ENCODE data around the gene PON2. TPM values are rescaled to one million over a fixed set of nuclear protein-coding genes. Genes with fewer than 3 reads are reported as not detected.

The PON2 gene
- total and polyA plus RNA-seq, 10 of the 15 experiments (the other 5 are each of a cell fraction or from before 2014, with no cell fraction given) = 22.9 to 127 (median 46.1) TPM

DNA sequence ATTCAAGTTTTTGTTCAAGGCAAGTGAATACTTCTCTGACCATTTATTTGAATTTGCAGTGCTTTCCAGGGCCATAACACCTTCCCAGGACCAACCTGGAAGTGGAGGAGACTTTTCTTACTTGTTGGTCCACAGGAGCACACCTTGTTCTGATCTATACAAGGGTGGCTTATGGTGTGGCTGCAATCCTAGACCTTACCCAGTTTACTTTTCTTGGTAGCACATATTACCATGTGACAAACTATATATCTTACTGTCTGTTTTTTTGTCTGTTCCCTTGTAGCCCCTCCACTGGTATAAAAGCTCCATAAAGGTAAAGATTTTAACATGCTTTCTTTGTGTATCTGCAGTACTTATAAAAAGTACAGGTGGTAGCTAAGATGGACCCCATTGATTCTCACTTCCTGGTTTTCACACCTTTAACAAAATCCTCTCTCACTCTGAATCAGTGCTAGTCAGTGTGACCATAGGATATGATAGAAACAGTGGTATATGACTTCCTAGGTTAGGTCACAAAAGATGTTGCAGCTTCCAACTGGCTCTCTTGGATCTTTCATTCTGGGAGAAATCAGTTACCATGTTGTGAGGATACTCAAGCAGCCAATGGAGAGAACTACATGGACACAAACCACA lies 45.3 kb upstream of the PON2 start (continued):
- no peak for TF ChIP-seq ZNF274 (IDR thresholded peaks at IDR 0.05; ENCODE audit: insufficient read depth, insufficient read length)
- TF ChIP-seq SP1 (IDR thresholded peaks at IDR 0.05; ENCODE audit: low read depth, low read length) = no peak
- TF ChIP-seq SMAD1 (IDR thresholded peaks at IDR 0.05; ENCODE audit: low read depth, partially characterized antibody) = no peak
- peak; percentile 54 for TF ChIP-seq JUNB (IDR thresholded peaks at IDR 0.05)
- TF ChIP-seq, protein P1, sequence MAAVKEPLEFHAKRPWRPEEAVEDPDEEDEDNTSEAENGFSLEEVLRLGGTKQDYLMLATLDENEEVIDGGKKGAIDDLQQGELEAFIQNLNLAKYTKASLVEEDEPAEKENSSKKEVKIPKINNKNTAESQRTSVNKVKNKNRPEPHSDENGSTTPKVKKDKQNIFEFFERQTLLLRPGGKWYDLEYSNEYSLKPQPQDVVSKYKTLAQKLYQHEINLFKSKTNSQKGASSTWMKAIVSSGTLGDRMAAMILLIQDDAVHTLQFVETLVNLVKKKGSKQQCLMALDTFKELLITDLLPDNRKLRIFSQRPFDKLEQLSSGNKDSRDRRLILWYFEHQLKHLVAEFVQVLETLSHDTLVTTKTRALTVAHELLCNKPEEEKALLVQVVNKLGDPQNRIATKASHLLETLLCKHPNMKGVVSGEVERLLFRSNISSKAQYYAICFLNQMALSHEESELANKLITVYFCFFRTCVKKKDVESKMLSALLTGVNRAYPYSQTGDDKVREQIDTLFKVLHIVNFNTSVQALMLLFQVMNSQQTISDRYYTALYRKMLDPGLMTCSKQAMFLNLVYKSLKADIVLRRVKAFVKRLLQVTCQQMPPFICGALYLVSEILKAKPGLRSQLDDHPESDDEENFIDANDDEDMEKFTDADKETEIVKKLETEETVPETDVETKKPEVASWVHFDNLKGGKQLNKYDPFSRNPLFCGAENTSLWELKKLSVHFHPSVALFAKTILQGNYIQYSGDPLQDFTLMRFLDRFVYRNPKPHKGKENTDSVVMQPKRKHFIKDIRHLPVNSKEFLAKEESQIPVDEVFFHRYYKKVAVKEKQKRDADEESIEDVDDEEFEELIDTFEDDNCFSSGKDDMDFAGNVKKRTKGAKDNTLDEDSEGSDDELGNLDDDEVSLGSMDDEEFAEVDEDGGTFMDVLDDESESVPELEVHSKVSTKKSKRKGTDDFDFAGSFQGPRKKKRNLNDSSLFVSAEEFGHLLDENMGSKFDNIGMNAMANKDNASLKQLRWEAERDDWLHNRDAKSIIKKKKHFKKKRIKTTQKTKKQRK (IDR thresholded peaks at IDR 0.05; ENCODE audit: low read depth, low read length) = no peak
- TF ChIP-seq MYB (IDR thresholded peaks at IDR 0.05; ENCODE audit: borderline replicate concordance, low read depth, low read length) = no peak
- no peak for TF ChIP-seq SIN3A (IDR thresholded peaks at IDR 0.05; ENCODE audit: low read depth, low read length)
- TF ChIP-seq ZSCAN29 (IDR thresholded peaks at IDR 0.05) = no peak
- no peak for TF ChIP-seq PAX5 (IDR thresholded peaks at IDR 0.05; ENCODE audit: borderline replicate concordance, low read depth, low read length)
- TF ChIP-seq KLF5 (IDR thresholded peaks at IDR 0.05; ENCODE audit: partially characterized antibody) = no peak
- TF ChIP-seq KAT2A (conservative IDR thresholded peaks at IDR 0.05; ENCODE audit: control insufficient read depth, low read depth, low read length) = no peak
- TF ChIP-seq MTA2 (IDR thresholded peaks at IDR 0.05; ENCODE audit: low read depth) = no peak
- TF ChIP-seq CREB1 (IDR thresholded peaks at IDR 0.05; ENCODE audit: low read depth) = no peak
- no peak for TF ChIP-seq LARP7 (IDR thresholded peaks at IDR 0.05)
- peak in 1 of 2 experiments; percentile 30; a peak in 1 of 4 replicates for TF ChIP-seq ETV6 (conservative IDR thresholded peaks at IDR 0.05 in 1 of 2, IDR thresholded peaks at IDR 0.05 in 1 of 2; ENCODE audit: borderline replicate concordance in 1 of 2, low read depth in 1 of 2)
- no peak for TF ChIP-seq CBX5 (IDR thresholded peaks at IDR 0.05; ENCODE audit: low read depth)
- no peak for TF ChIP-seq MEF2A (IDR thresholded peaks at IDR 0.05; ENCODE audit: insufficient read depth, low read depth, low read length)
- no peak for TF ChIP-seq POLR2A (IDR thresholded peaks at IDR 0.05; ENCODE audit: low read depth, low read length)
- TF ChIP-seq, protein P2, sequence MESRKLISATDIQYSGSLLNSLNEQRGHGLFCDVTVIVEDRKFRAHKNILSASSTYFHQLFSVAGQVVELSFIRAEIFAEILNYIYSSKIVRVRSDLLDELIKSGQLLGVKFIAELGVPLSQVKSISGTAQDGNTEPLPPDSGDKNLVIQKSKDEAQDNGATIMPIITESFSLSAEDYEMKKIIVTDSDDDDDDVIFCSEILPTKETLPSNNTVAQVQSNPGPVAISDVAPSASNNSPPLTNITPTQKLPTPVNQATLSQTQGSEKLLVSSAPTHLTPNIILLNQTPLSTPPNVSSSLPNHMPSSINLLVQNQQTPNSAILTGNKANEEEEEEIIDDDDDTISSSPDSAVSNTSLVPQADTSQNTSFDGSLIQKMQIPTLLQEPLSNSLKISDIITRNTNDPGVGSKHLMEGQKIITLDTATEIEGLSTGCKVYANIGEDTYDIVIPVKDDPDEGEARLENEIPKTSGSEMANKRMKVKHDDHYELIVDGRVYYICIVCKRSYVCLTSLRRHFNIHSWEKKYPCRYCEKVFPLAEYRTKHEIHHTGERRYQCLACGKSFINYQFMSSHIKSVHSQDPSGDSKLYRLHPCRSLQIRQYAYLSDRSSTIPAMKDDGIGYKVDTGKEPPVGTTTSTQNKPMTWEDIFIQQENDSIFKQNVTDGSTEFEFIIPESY (IDR thresholded peaks at IDR 0.05) = no peak
- no peak for TF ChIP-seq CHD2 (IDR thresholded peaks at IDR 0.05; ENCODE audit: borderline replicate concordance, low read depth, low read length)
- no peak for TF ChIP-seq CREM (IDR thresholded peaks at IDR 0.05; ENCODE audit: low read depth)
- TF ChIP-seq STAT3 (IDR thresholded peaks at IDR 0.05; ENCODE audit: low read depth, low read length) = no peak
- no peak for TF ChIP-seq CHD4 (IDR thresholded peaks at IDR 0.05)
- TF ChIP-seq SMAD5 (IDR thresholded peaks at IDR 0.05; ENCODE audit: low read depth) = no peak
- TF ChIP-seq YY1 (IDR thresholded peaks at IDR 0.05; ENCODE audit: low read depth, low read length) = 0 out of 2 replicates have a peak, but pooled peaks have one; percentile 21
- no peak for TF ChIP-seq ZNF384 (IDR thresholded peaks at IDR 0.05; ENCODE audit: borderline replicate concordance, low read depth, low read length)
- no peak for TF ChIP-seq SREBF2 (IDR thresholded peaks at IDR 0.05; ENCODE audit: low read length)
- peak; percentile 38; the same call in 1 of the 2 replicates for TF ChIP-seq RUNX3 (IDR thresholded peaks at IDR 0.05; ENCODE audit: low read length)
